GM12878 (cell line): ENCODE data around the gene HADHA. TPM values are rescaled to one million over a fixed set of nuclear protein-coding genes. Genes with fewer than 3 reads are reported as not detected.

Source experiments
- ATAC-seq: fragments of 200-7000 bp; cut with Tn5 transposase; 3 replicates; pipeline ENCODE4 v1.9.1; 2020; ENCODE audit warnings: mild to moderate bottlenecking, moderate library complexity
- BruUV-seq: library from RNA; stranded (reverse); fragments of 400-500 nt; replicated peaks from 2 replicates; lab custom pipeline; 2021; lab: Mats Ljungman, UMichigan
- CTCF ChIA-PET: fragments of 300-600 bp; sonication (Branson Sonifier 250); formaldehyde crosslinking; extraction: SDS; loops from one replicate; lab custom pipeline; 2021; ENCODE audit warnings: inconsistent platforms; lab: Yijun Ruan, JAX
- POLR2A ChIA-PET: fragments of 350-600 bp; formaldehyde crosslinking; extraction: SDS; loops from one replicate; lab custom pipeline; 2021; ENCODE audit warnings: inconsistent platforms; lab: Charles Lee
- RAD21 ChIA-PET: fragments of 300-600 bp; sonication (Branson Sonifier 250); formaldehyde crosslinking; loops from one replicate; lab custom pipeline; 2023; ENCODE audit warnings: antibody characterized with exemption; ENCODE audit not compliant: unreplicated experiment; lab: Charles Lee
- SMC1A ChIA-PET: fragments of 300-600 bp; sonication (Branson Sonifier 250); formaldehyde crosslinking; loops from one replicate; lab custom pipeline; 2023; ENCODE audit not compliant: unreplicated experiment, uncharacterized antibody; lab: Charles Lee
- DNase-seq: peaks from one replicate; pipeline ENCODE4 v3.0.0-alpha.2; 2011; ENCODE audit warnings: low read depth, low spot score
- FAIRE-seq: peaks from 3 replicates; lab custom pipeline; 2011; peaks lifted over from hg19 to GRCh38; lab: Jason Lieb, UNC
- H2AFZ ChIP-seq: 2 replicates; pipeline ENCODE4 v1.6.0; 2011; ENCODE audit warnings: low read depth, low read length, control low read depth; ENCODE audit not compliant: control insufficient read depth
- H3K27ac ChIP-seq: 2 replicates; pipeline ENCODE4 v1.5.1; 2011; ENCODE audit warnings: control low read depth; ENCODE audit not compliant: control insufficient read depth, insufficient read depth
- H3K27me3 ChIP-seq, 2 experiments: replicated peaks in 1 of 2; 2 replicates each; pipeline versions ENCODE4 v1.6.0 to v1.6.1; 2011; ENCODE audit warnings: low read length in 1 of 2; ENCODE audit not compliant: control insufficient read depth in 2 of 2, insufficient read depth in 2 of 2
- H3K36me3 ChIP-seq, 2 experiments: 2 replicates each; pipeline ENCODE4 v1.5.1; 2011; ENCODE audit warnings: low read length in 1 of 2; ENCODE audit not compliant: control insufficient read depth in 2 of 2, insufficient read depth in 2 of 2
- H3K4me1 ChIP-seq: 2 replicates; pipeline ENCODE4 v1.6.1; 2011; ENCODE audit warnings: mild to moderate bottlenecking, low read length, moderate library complexity, mixed read lengths; ENCODE audit not compliant: control insufficient read depth, insufficient read depth
- H3K4me2 ChIP-seq: 2 replicates; pipeline ENCODE4 v1.6.0; 2011; ENCODE audit warnings: control low read depth; ENCODE audit not compliant: control insufficient read depth, insufficient read depth
- H3K4me3 ChIP-seq: fragments of 200-600 bp; sonication (generic); 2 replicates; pipeline ENCODE4 v1.5.1; 2016
- H3K79me2 ChIP-seq: 2 replicates; pipeline ENCODE4 v1.6.0; 2011; ENCODE audit warnings: low read length; ENCODE audit not compliant: control insufficient read depth, insufficient read depth
- H3K9ac ChIP-seq: 2 replicates; pipeline ENCODE4 v1.8.0; 2011; ENCODE audit warnings: low read length, control low read depth, mixed read lengths; ENCODE audit not compliant: control insufficient read depth, insufficient read depth
- H3K9me3 ChIP-seq: replicated peaks from 3 replicates; pipeline ENCODE4 v1.5.1; 2011; ENCODE audit warnings: mild to moderate bottlenecking, low read length; ENCODE audit not compliant: control insufficient read depth, insufficient read depth
- H4K20me1 ChIP-seq: 2 replicates; pipeline ENCODE4 v1.6.0; 2011; ENCODE audit not compliant: control insufficient read depth, insufficient read depth
- BCL11A ChIP-seq: IDR thresholded peaks from 2 replicates; pipeline ENCODE4 v1.6.1; 2011; ENCODE audit warnings: low read depth, low read length
- CUX1 ChIP-seq: IDR thresholded peaks from 2 replicates; pipeline ENCODE4 v1.6.1; 2012; ENCODE audit warnings: improper control_type of control experiment, low read depth, low read length; ENCODE audit not compliant: insufficient replicate concordance
- E2F4 ChIP-seq: IDR thresholded peaks from 2 replicates; pipeline ENCODE4 v1.6.1; 2012; ENCODE audit warnings: low read depth, low read length, improper control_type of control experiment
- ESRRA ChIP-seq: IDR thresholded peaks from 2 replicates; pipeline ENCODE4 v1.6.1; 2012; ENCODE audit warnings: mild to moderate bottlenecking, low read length, improper control_type of control experiment
- HSF1 ChIP-seq: fragments of 150-350 bp; IDR thresholded peaks from 2 replicates; pipeline ENCODE4 v1.6.1; 2014; ENCODE audit warnings: mild to moderate bottlenecking, low read depth, low read length
- IRF3 ChIP-seq: fragments of 450-650 bp; IDR thresholded peaks from 2 replicates; pipeline ENCODE4 v1.6.1; 2014; ENCODE audit warnings: mild to moderate bottlenecking
- IRF4 ChIP-seq: IDR thresholded peaks from 2 replicates; pipeline ENCODE4 v1.6.1; 2011; ENCODE audit warnings: low read depth, low read length
- MAX ChIP-seq: IDR thresholded peaks from 2 replicates; pipeline ENCODE4 v1.6.1; 2012; ENCODE audit warnings: low read depth, low read length, improper control_type of control experiment
- MTA3 ChIP-seq: IDR thresholded peaks from 2 replicates; pipeline ENCODE4 v1.6.1; 2012; ENCODE audit warnings: low read length, inconsistent platforms, borderline replicate concordance
- MYB ChIP-seq: fragments of 150-350 bp; IDR thresholded peaks from 2 replicates; pipeline ENCODE4 v1.6.1; 2014; ENCODE audit warnings: mild to moderate bottlenecking, low read depth, low read length, borderline replicate concordance
- NR2C1 ChIP-seq: fragments of 450-650 bp; IDR thresholded peaks from 2 replicates; pipeline ENCODE4 v1.6.1; 2017; ENCODE audit warnings: antibody characterized with exemption, mild to moderate bottlenecking, moderate library complexity
- PML ChIP-seq: IDR thresholded peaks from 2 replicates; pipeline ENCODE4 v1.6.1; 2012; ENCODE audit warnings: low read length, inconsistent platforms
- RAD21 ChIP-seq: IDR thresholded peaks from 2 replicates; pipeline ENCODE4 v1.6.1; 2011; ENCODE audit warnings: mild to moderate bottlenecking, low read depth, low read length, moderate library complexity; ENCODE audit not compliant: insufficient read depth
- RUNX3 ChIP-seq: IDR thresholded peaks from 2 replicates; pipeline ENCODE4 v1.6.1; 2012; ENCODE audit warnings: low read length, inconsistent platforms
- ZNF384 ChIP-seq: IDR thresholded peaks from 2 replicates; pipeline ENCODE4 v1.6.1; 2012; ENCODE audit warnings: low read depth, mild to moderate bottlenecking, low read length, improper control_type of control experiment, borderline replicate concordance
- WGBS: methylation state at CpG from one replicate; pipeline ENCODE4 v1.1.6; 2016; ENCODE audit warnings: low lambda C conversion rate; ENCODE audit not compliant: insufficient replicate concordance, insufficient coverage; ENCODE audit errors: missing lambda C conversion rate; 5-methylcytosine and 5-hydroxymethylcytosine counted together
- in situ Hi-C: fragments of 300-500 bp; cut with MboI; formaldehyde crosslinking; loops from 9 replicates; pipeline ENCODE4 v1.14.3; 2018; ENCODE audit warnings: mixed read lengths
- intact Hi-C: fragments of 100-400 bp; cut with micrococcal nuclease; formaldehyde crosslinking; loops from one replicate; pipeline ENCODE4 v1.14.2; 2022; ENCODE audit not compliant: unreplicated experiment
- polyA plus RNA-seq, 11 experiments: library from polyadenylated mRNA; depleted of rRNA in 4 of 11; unstranded in 6 of 11; stranded (reverse) in 5 of 11; fragments of >200 nt; fragmentation: Nextera tagmentation in 4 of 11; fragmentation: Illumina TruSeq in 1 of 11; extraction: Ambion mirVana in 4 of 11; extraction: Trizol in 1 of 11; gene quantifications; 1 replicate in 1 of 11; 2 replicates in 10 of 11; pipeline versions ENCODE4 v1.2.1 to v1.2.3, GENCODE V29; 2011 to 2016; ENCODE audit warnings: inconsistent platforms in 2 of 11, missing spikeins in 2 of 11, low read depth in 1 of 11
- total RNA-seq, 4 experiments: library from RNA; depleted of rRNA in 3 of 4; stranded (reverse); fragments of >200 nt in 3 of 4; fragmentation: Illumina TruSeq in 1 of 4; extraction: Trizol in 1 of 4; gene quantifications; 2 replicates each; pipeline versions ENCODE4 v1.2.1 to v1.2.3, GENCODE V29; 2013 to 2021

HADHA gene
- total and polyA plus RNA-seq, 10 of the 15 experiments (the other 5 are each of a cell fraction or from before 2014, with no cell fraction given): 109 to 207 (median 165) TPM

GRCh38 chr2:26255759-26256384 is 11.4 kb upstream of the HADHA start:
- RAD21 ChIA-PET: no interaction called here
- no peaks in the 10 kb centered on the region for H3K9me3 ChIP-seq
- ATAC-seq: no peak
- H2AFZ ChIP-seq: no peak overlapping the region
- H3K9ac ChIP-seq: no peak overlapping the region
- no TSS peak for BruUV-seq
- FAIRE-seq: no peak
- CTCF ChIA-PET: no interaction called here
- H3K36me3 ChIP-seq: peaks cover 3 to 4% of the 10 kb centered on the region in 2 experiments; a peak in 3 of 4 replicates
- H3K4me1 ChIP-seq: no peaks in the 10 kb centered on the region
- POLR2A ChIA-PET: interaction anchor here (0.5 kb wide), 1 partner anchor 15 kb away, joined by 3 read pairs; no protein-coding TSS in a partner anchor
- H3K4me2 ChIP-seq: no peak overlapping the region
- H3K27ac ChIP-seq: no peak overlapping the region
- H3K4me3 ChIP-seq: no peak overlapping the region
- intact Hi-C loops: no loop called here
- SMC1A ChIA-PET: interaction anchor here (1.0 to 1.9 kb wide), 2 partner anchors 10 to 13 kb away, joined by 3 to 11 read pairs; no protein-coding TSS in a partner anchor
- H4K20me1 ChIP-seq: no peaks in the 10 kb centered on the region
- peaks cover 18% of the 10 kb centered on the region for H3K79me2 ChIP-seq
- in situ Hi-C loops: no loop called here
- WGBS: 39% methylated on average over 3 of the region's 3 CpGs
- H3K27me3 ChIP-seq: no peaks in the 10 kb centered on the region
- DNase-seq: no peak
- TF ChIP-seq E2F4 (no peak), ZNF384 (no peak), BCL11A (no peak), MAX (no peak), IRF4 (no peak), ESRRA (no peak), MTA3 (no peak), NR2C1 (no peak), PML (no peak), HSF1 (no peak), RAD21 (no peak), CUX1 (no peak), IRF3 (no peak), MYB (no peak), RUNX3 (no peak)
